ENCODE data around the gene LY6G6D. TPM values are rescaled to one million over a fixed set of nuclear protein-coding genes. Genes with fewer than 3 reads are reported as not detected.
A peak's percentile ranks its signal among the peaks of the same experiment; 100 is the strongest.

The LY6G6D gene
- total RNA-seq, 1 experiment from 2014 or later, result not detected

DNA sequence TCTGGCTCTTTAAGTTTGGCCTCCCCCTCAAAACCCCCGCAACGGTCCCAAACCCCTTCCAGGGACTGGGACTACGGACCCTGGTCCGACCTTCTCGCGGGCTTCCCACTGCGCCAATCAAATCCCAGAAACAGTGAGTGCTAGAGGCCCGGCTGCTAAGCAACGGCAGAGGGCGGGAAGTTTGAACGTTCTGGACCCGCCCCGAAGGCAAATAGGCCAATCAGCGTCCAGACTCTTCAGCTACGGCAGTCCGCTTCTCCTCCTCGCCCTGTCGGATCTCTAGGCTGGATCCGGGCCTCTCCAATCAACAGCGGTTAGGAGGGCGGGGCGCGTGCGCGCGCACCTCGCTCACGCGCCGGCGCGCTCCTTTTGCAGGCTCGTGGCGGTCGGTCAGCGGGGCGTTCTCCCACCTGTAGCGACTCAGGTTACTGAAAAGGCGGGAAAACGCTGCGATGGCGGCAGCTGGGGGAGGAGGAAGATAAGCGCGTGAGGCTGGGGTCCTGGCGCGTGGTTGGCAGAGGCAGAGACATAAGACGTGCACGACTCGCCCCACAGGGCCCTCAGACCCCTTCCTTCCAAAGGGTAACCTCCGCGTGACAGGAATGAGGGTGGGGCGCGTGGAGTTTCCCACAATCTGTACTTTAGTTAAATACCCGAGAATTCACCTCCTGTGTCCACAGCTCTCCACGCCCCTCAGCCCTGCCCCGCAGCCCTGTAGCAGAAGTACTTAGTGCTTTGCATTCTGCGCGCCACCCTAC, 24.7 kb downstream of the LY6G6D start, which contains the start of gene MSH5:
MSH5 (plus strand) TSS at position 367 of the 758 bp plus-strand sequence. CDS start 462 bp downstream, outside the sequence.
- peaks cover 11% of the 10 kb centered on the region for H3K4me1 ChIP-seq (ENCODE audit: insufficient read depth, low read length)
- Mint-ChIP-seq H3K9me3 (no peaks in the 10 kb centered on the region), H3K27me3 (ENCODE audit: low read depth) (no peaks in the 10 kb centered on the region), H3K4me3 (peak within 1 kb of the TSS; percentile 74 to 85), H3K36me3 (ENCODE audit: insufficient read depth in 1 of 3, low read depth in 3 of 3) (peaks cover 14 to 33% (median 14%) of the 10 kb centered on the region in 3 experiments), H3K4me1 (peaks cover 41 to 55% of the 10 kb centered on the region in 2 experiments), H3K27ac (peak within 1 kb of the TSS; percentile 91 to 99 (median 99))
- H3T11ph ChIP-seq (ENCODE audit: low read length), result peak within 1 kb of the TSS; percentile 90
- peak within 1 kb of the TSS; percentile 95 for H4K91ac ChIP-seq (ENCODE audit: insufficient read length, low read depth, low read length)
- H3K79me1 ChIP-seq (ENCODE audit: insufficient read depth, low read depth, low read length, poor library complexity, severe bottlenecking), result no peaks in the 10 kb centered on the region
- no peaks in the 10 kb centered on the region for H3K9me3 ChIP-seq (ENCODE audit: control insufficient read depth, low read depth, low read length)
- H2BK5ac ChIP-seq (ENCODE audit: insufficient read length, low read length), result peak within 1 kb of the TSS; percentile 92
- WGBS (ENCODE audit: extremely low coverage, insufficient read length, low lambda C conversion rate), result no CpG with 5 or more reads among the region's 58 CpGs
- peak within 1 kb of the TSS; percentile 100 for H3K18ac ChIP-seq (ENCODE audit: insufficient read length, low read depth, low read length)
- peak within 1 kb of the TSS; percentile 40 for H2BK12ac ChIP-seq (ENCODE audit: insufficient read length, low read depth, low read length)
- peak within 1 kb of the TSS; percentile 100 for H2BK120ac ChIP-seq (ENCODE audit: low read depth, low read length, poor library complexity, severe bottlenecking)
- peak within 1 kb of the TSS; percentile 94 for H3K9ac ChIP-seq (ENCODE audit: extremely low read depth, insufficient read length, low read length)
- no peak within 1 kb of the TSS for H3K23ac ChIP-seq (ENCODE audit: insufficient read length, low read depth, low read length)
- DNase-seq, result peak; percentile 100
- H3K4ac ChIP-seq (ENCODE audit: low read depth, low read length), result peak within 1 kb of the TSS; percentile 99; the same call in 1 of the 2 replicates
- TF ChIP-seq, protein P1, sequence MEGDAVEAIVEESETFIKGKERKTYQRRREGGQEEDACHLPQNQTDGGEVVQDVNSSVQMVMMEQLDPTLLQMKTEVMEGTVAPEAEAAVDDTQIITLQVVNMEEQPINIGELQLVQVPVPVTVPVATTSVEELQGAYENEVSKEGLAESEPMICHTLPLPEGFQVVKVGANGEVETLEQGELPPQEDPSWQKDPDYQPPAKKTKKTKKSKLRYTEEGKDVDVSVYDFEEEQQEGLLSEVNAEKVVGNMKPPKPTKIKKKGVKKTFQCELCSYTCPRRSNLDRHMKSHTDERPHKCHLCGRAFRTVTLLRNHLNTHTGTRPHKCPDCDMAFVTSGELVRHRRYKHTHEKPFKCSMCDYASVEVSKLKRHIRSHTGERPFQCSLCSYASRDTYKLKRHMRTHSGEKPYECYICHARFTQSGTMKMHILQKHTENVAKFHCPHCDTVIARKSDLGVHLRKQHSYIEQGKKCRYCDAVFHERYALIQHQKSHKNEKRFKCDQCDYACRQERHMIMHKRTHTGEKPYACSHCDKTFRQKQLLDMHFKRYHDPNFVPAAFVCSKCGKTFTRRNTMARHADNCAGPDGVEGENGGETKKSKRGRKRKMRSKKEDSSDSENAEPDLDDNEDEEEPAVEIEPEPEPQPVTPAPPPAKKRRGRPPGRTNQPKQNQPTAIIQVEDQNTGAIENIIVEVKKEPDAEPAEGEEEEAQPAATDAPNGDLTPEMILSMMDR (conservative IDR thresholded peaks at IDR 0.05), result no peak
- H3K4me2 ChIP-seq (ENCODE audit: insufficient read depth, insufficient read length, low read length), result peak within 1 kb of the TSS; percentile 77
- H2BK20ac ChIP-seq (ENCODE audit: low read depth, low read length, poor library complexity, severe bottlenecking), result no peak within 1 kb of the TSS
- H3K56ac ChIP-seq (ENCODE audit: insufficient read length, low read depth, low read length), result no peak within 1 kb of the TSS
- H3K27me3 ChIP-seq (ENCODE audit: insufficient read depth, low read length), result no peaks in the 10 kb centered on the region
- H3K79me2 ChIP-seq (ENCODE audit: insufficient read depth, low read length), result peaks cover 6% of the 10 kb centered on the region; the same call in 1 of the 2 replicates
- no peak within 1 kb of the TSS for H2AFZ ChIP-seq (ENCODE audit: low read length)
- H4K8ac ChIP-seq (replicated peaks; ENCODE audit: insufficient read length, low read depth, low read length), result no peak within 1 kb of the TSS
- peak within 1 kb of the TSS; percentile 56 for H3K27ac ChIP-seq (ENCODE audit: insufficient read length, low read depth, low read length)
- H4K5ac ChIP-seq (ENCODE audit: insufficient read length, low read depth, low read length), result peak within 1 kb of the TSS; percentile 96
- H3K23me2 ChIP-seq (ENCODE audit: insufficient read length, low read depth, low read length, poor library complexity, severe bottlenecking), result peaks cover 27% of the 10 kb centered on the region
- no peaks in the 10 kb centered on the region for H4K20me1 ChIP-seq (ENCODE audit: control insufficient read depth, insufficient read depth, insufficient read length)
- H2AK5ac ChIP-seq (ENCODE audit: insufficient read length, low read length), result no peak within 1 kb of the TSS
- no peak within 1 kb of the TSS for H2BK15ac ChIP-seq (ENCODE audit: low read depth, low read length)
- peak within 1 kb of the TSS; percentile 100 for H3K14ac ChIP-seq (ENCODE audit: insufficient read depth, low read length)
